Small intestine (tissue), 7 donors: ENCODE measurements around the gene ATG13. TPM values are rescaled to one million over a fixed set of nuclear protein-coding genes. Genes with fewer than 3 reads are reported as not detected.

ENCODE experiments used
- DNase-seq, 2 donors: peaks; one replicate each; pipeline versions ENCODE4 v3.0.0 to v3.0.0-alpha.2; 2013
- FAIRE-seq: peaks from 2 replicates; lab custom pipeline; 2012; peaks lifted over from hg19 to GRCh38; lab: Jason Lieb, UNC
- H3K27ac ChIP-seq, 3 donors: one replicate each; pipeline ENCODE4 v1.5.1; 2013; ENCODE audit warnings: low read length in 2 of 3, mild to moderate bottlenecking in 2 of 3, control low read depth in 1 of 3, inconsistent platforms in 1 of 3, low read depth in 1 of 3, moderate library complexity in 1 of 3
- H3K27me3 ChIP-seq, 3 donors: one replicate each; pipeline ENCODE4 v1.6.1; 2013; ENCODE audit warnings: low read length in 3 of 3, inconsistent platforms in 1 of 3; ENCODE audit not compliant: control insufficient read depth in 3 of 3, insufficient read depth in 3 of 3
- H3K36me3 ChIP-seq, 3 donors: one replicate each; pipeline ENCODE4 v1.6.1; 2013; ENCODE audit warnings: low read length in 3 of 3, inconsistent platforms in 1 of 3, low read depth in 1 of 3, mild to moderate bottlenecking in 1 of 3, moderate library complexity in 1 of 3; ENCODE audit not compliant: control insufficient read depth in 3 of 3, insufficient read depth in 2 of 3
- H3K4me1 ChIP-seq, 3 donors: one replicate each; pipeline ENCODE4 v1.6.1; 2013; ENCODE audit warnings: low read length in 2 of 3, inconsistent platforms in 1 of 3, low read depth in 1 of 3, mild to moderate bottlenecking in 1 of 3, moderate library complexity in 1 of 3; ENCODE audit not compliant: control insufficient read depth in 3 of 3, insufficient read depth in 2 of 3
- H3K4me3 ChIP-seq, 3 donors: one replicate each; pipeline ENCODE4 v1.5.1; 2013; ENCODE audit warnings: low read length in 3 of 3, control low read depth in 1 of 3, inconsistent platforms in 1 of 3, low read depth in 1 of 3, mild to moderate bottlenecking in 1 of 3, moderate library complexity in 1 of 3
- H3K9me3 ChIP-seq, 2 donors: one replicate each; pipeline ENCODE4 v1.6.1; 2013; ENCODE audit warnings: low read depth in 1 of 2, low read length in 1 of 2; ENCODE audit not compliant: control insufficient read depth in 2 of 2, insufficient read depth in 1 of 2
- WGBS, 3 donors: extraction: QIAGEN DNeasy Blood & Tissue Kit; methylation state at CpG; one replicate each; pipeline ENCODE4 v1.1.7; 2013; 5-methylcytosine and 5-hydroxymethylcytosine counted together
- polyA plus RNA-seq, 4 donors: library from polyadenylated mRNA; stranded (reverse) in 3 of 4; unstranded in 1 of 4; fragments of 200-250 nt in 3 of 4; fragments of 120-200 nt in 1 of 4; gene quantifications; one replicate each; pipeline versions ENCODE4 v1.2.1 to v1.2.3, GENCODE V29; 2013
- donor health status: healthy with polysubstance abuse.
- donor health status: control.
- donor health status: control.
- donor health status: Bipolar disorder and iron deficiency.
- donor health status: healthy.

ATG13 gene
- polyA plus RNA-seq, 4 donors = 35.7 to 55.3 (median 37.4) TPM

- Histone ChIP-seq H3K27ac (no peak overlapping the region), H3K27me3 (no peaks in the 10 kb centered on the region), H3K9me3 (no peaks in the 10 kb centered on the region), H3K36me3 (peaks cover 0 to 4% (median 3%) of the 10 kb centered on the region in 3 donors), H3K4me1 (peaks cover 0 to 12% (median 6%) of the 10 kb centered on the region in 3 donors), H3K4me3 (no peak overlapping the region)
- no peak for FAIRE-seq
- no peak for DNase-seq
- WGBS, 3 donors = 86 to 95% (median 91%) methylated on average over 8 of the region's 8 CpGs
Measured at GRCh38 chr11:46599340-46600193, 17.8 kb upstream of the ATG13 start.

- H3K4me1 ChIP-seq = peaks cover 0 to 12% (median 6%) of the 10 kb centered on the region in 3 donors
- H3K9me3 ChIP-seq = no peaks in the 10 kb centered on the region
- no peak for DNase-seq
- FAIRE-seq = no peak
- H3K27me3 ChIP-seq = no peaks in the 10 kb centered on the region
- WGBS, 3 donors = 87 to 91% (median 89%) methylated on average over 3 of the region's 3 CpGs
- peaks cover 0 to 4% (median 3%) of the 10 kb centered on the region in 3 donors for H3K36me3 ChIP-seq
- H3K4me3 ChIP-seq = no peak overlapping the region
- H3K27ac ChIP-seq = no peak overlapping the region
Measured at GRCh38 chr11:46600194-46600960, 17.0 kb upstream of the ATG13 start.

- DNase-seq = no peak
- H3K4me1 ChIP-seq = peaks cover 0 to 12% (median 6%) of the 10 kb centered on the region in 3 donors
- peaks cover 0 to 4% (median 3%) of the 10 kb centered on the region in 3 donors for H3K36me3 ChIP-seq
- no peaks in the 10 kb centered on the region for H3K9me3 ChIP-seq
- 85 to 100% (median 89%) methylated on average over 1 of the region's 1 CpG for WGBS, 3 donors
- H3K27me3 ChIP-seq = no peaks in the 10 kb centered on the region
- no peak overlapping the region for H3K27ac ChIP-seq
- no peak overlapping the region for H3K4me3 ChIP-seq
- FAIRE-seq = no peak
Measured at GRCh38 chr11:46601129-46601528, 16.2 kb upstream of the ATG13 start.

- no peak for DNase-seq
- 88 to 91% (median 91%) methylated on average over 15 of the region's 15 CpGs for WGBS, 3 donors
- H3K9me3 ChIP-seq = no peaks in the 10 kb centered on the region
- peaks cover 0 to 4% (median 3%) of the 10 kb centered on the region in 3 donors for H3K36me3 ChIP-seq
- no peaks in the 10 kb centered on the region for H3K27me3 ChIP-seq
- H3K4me3 ChIP-seq = no peak overlapping the region
- peaks cover 0 to 2% (median 0%) of the 10 kb centered on the region in 3 donors for H3K4me1 ChIP-seq
- H3K27ac ChIP-seq = no peak overlapping the region
- no peak for FAIRE-seq
Measured at GRCh38 chr11:46603704-46604308, 13.5 kb upstream of the ATG13 start.

GRCh38 chr11:46604796-46605195 lies 12.6 kb upstream of the ATG13 start:
- no peak for DNase-seq
- no peak for FAIRE-seq
- Histone ChIP-seq H3K27ac (no peak overlapping the region), H3K9me3 (no peaks in the 10 kb centered on the region), H3K27me3 (no peaks in the 10 kb centered on the region), H3K4me1 (peaks cover 0 to 2% (median 0%) of the 10 kb centered on the region in 3 donors), H3K36me3 (peaks cover 0 to 8% (median 3%) of the 10 kb centered on the region in 3 donors), H3K4me3 (no peak overlapping the region)
- 89 to 100% (median 92%) methylated on average over 1 of the region's 1 CpG for WGBS, 3 donors

- Histone ChIP-seq H3K9me3 (no peaks in the 10 kb centered on the region), H3K4me3 (no peak overlapping the region), H3K4me1 (peaks cover 0 to 5% (median 0%) of the 10 kb centered on the region in 3 donors), H3K27me3 (no peaks in the 10 kb centered on the region), H3K36me3 (peaks cover 0 to 11% (median 3%) of the 10 kb centered on the region in 3 donors), H3K27ac (no peak overlapping the region)
- 64 to 73% (median 72%) methylated on average over 1 of the region's 1 CpG for WGBS, 3 donors
- DNase-seq (no peak), FAIRE-seq (no peak)
Measured at GRCh38 chr11:46607516-46607915, 9.8 kb upstream of the ATG13 start.

- H3K27me3 ChIP-seq = no peaks in the 10 kb centered on the region
- H3K4me1 ChIP-seq = peaks cover 0 to 5% (median 0%) of the 10 kb centered on the region in 3 donors
- peaks cover 0 to 7% (median 0%) of the 10 kb centered on the region in 3 donors for H3K36me3 ChIP-seq
- FAIRE-seq (no peak), DNase-seq (no peak)
- 93 to 94% (median 93%) methylated on average over 5 to 6 of the region's 6 CpGs for WGBS, 3 donors
- H3K27ac ChIP-seq = no peak overlapping the region
- H3K4me3 ChIP-seq = no peak overlapping the region
- no peaks in the 10 kb centered on the region for H3K9me3 ChIP-seq
Measured at GRCh38 chr11:46609386-46609785, 8.0 kb upstream of the ATG13 start.
